IPS-15b (cell line): ENCODE data around the gene CTDP1.

Source experiments
- H3K27me3 ChIP-seq: one replicate; pipeline ENCODE4 v1.6.1; 2013; ENCODE audit warnings: low read length; ENCODE audit not compliant: control insufficient read depth, insufficient read depth
- H3K36me3 ChIP-seq: one replicate; pipeline ENCODE4 v1.6.1; 2013; ENCODE audit warnings: low read length; ENCODE audit not compliant: control insufficient read depth, insufficient read depth
- H3K4me1 ChIP-seq: one replicate; pipeline ENCODE4 v1.6.1; 2013; ENCODE audit warnings: mild to moderate bottlenecking, low read length; ENCODE audit not compliant: control insufficient read depth, insufficient read depth
- H3K4me3 ChIP-seq: one replicate; pipeline ENCODE4 v1.5.1; 2013; ENCODE audit warnings: low read depth, low read length
- H3K9ac ChIP-seq: one replicate; pipeline ENCODE4 v1.6.1; 2013; ENCODE audit warnings: low read depth, mild to moderate bottlenecking, low read length
- H3K9me3 ChIP-seq: one replicate; pipeline ENCODE4 v1.6.1; 2013; ENCODE audit warnings: mild to moderate bottlenecking, low read length; ENCODE audit not compliant: control insufficient read depth, insufficient read depth

CTDP1 gene

GRCh38 chr18:79639072-79639829 lies 40.4 kb upstream of the CTDP1 start:
- Histone ChIP-seq H3K9me3 (no peaks in the 10 kb centered on the region), H3K9ac (no peak overlapping the region), H3K36me3 (no peaks in the 10 kb centered on the region), H3K27me3 (no peaks in the 10 kb centered on the region), H3K4me1 (no peaks in the 10 kb centered on the region), H3K4me3 (no peak overlapping the region)

GRCh38 chr18:79640064-79640672 lies 39.4 kb upstream of the CTDP1 start:
- Histone ChIP-seq H3K9me3 (no peaks in the 10 kb centered on the region), H3K36me3 (no peaks in the 10 kb centered on the region), H3K27me3 (no peaks in the 10 kb centered on the region), H3K4me1 (no peaks in the 10 kb centered on the region), H3K4me3 (no peak overlapping the region), H3K9ac (no peak overlapping the region)

- Histone ChIP-seq H3K9ac (no peak overlapping the region), H3K4me3 (no peak overlapping the region), H3K27me3 (no peaks in the 10 kb centered on the region), H3K9me3 (no peaks in the 10 kb centered on the region), H3K36me3 (no peaks in the 10 kb centered on the region), H3K4me1 (no peaks in the 10 kb centered on the region)
Measured at GRCh38 chr18:79640875-79641274, 38.7 kb upstream of the CTDP1 start.

- Histone ChIP-seq H3K4me1 (no peaks in the 10 kb centered on the region), H3K9ac (no peak overlapping the region), H3K27me3 (no peaks in the 10 kb centered on the region)
Measured at GRCh38 chr18:79641722-79642497, 37.7 kb upstream of the CTDP1 start.

GRCh38 chr18:79642626-79643025 lies 37.0 kb upstream of the CTDP1 start:
- Histone ChIP-seq H3K9me3 (no peaks in the 10 kb centered on the region), H3K27me3 (no peaks in the 10 kb centered on the region), H3K36me3 (no peaks in the 10 kb centered on the region), H3K4me3 (no peak overlapping the region), H3K4me1 (no peaks in the 10 kb centered on the region), H3K9ac (no peak overlapping the region)

More at GRCh38 chr18:79641722-79642497, 37.7 kb upstream of the CTDP1 start:
- no peaks in the 10 kb centered on the region for H3K9me3 ChIP-seq
- no peak overlapping the region for H3K4me3 ChIP-seq
- no peaks in the 10 kb centered on the region for H3K36me3 ChIP-seq

GRCh38 chr18:79643054-79643984 lies 36.3 kb upstream of the CTDP1 start:
- H3K4me1 ChIP-seq, result no peaks in the 10 kb centered on the region
- no peak overlapping the region for H3K4me3 ChIP-seq
- H3K9ac ChIP-seq, result no peak overlapping the region
- no peaks in the 10 kb centered on the region for H3K9me3 ChIP-seq
- no peaks in the 10 kb centered on the region for H3K27me3 ChIP-seq
- no peaks in the 10 kb centered on the region for H3K36me3 ChIP-seq

GRCh38 chr18:79644006-79644665 lies 35.5 kb upstream of the CTDP1 start:
- H3K9me3 ChIP-seq, result no peaks in the 10 kb centered on the region
- no peaks in the 10 kb centered on the region for H3K27me3 ChIP-seq
- H3K36me3 ChIP-seq, result no peaks in the 10 kb centered on the region
- no peak overlapping the region for H3K9ac ChIP-seq
- H3K4me3 ChIP-seq, result no peak overlapping the region
- no peaks in the 10 kb centered on the region for H3K4me1 ChIP-seq

GRCh38 chr18:79644666-79645057 lies 34.9 kb upstream of the CTDP1 start:
- Histone ChIP-seq H3K4me1 (no peaks in the 10 kb centered on the region), H3K27me3 (no peaks in the 10 kb centered on the region), H3K9ac (no peak overlapping the region), H3K9me3 (no peaks in the 10 kb centered on the region), H3K36me3 (no peaks in the 10 kb centered on the region), H3K4me3 (no peak overlapping the region)

GRCh38 chr18:79645291-79645983 lies 34.2 kb upstream of the CTDP1 start:
- Histone ChIP-seq H3K27me3 (no peaks in the 10 kb centered on the region), H3K36me3 (no peaks in the 10 kb centered on the region), H3K4me3 (no peak overlapping the region), H3K4me1 (no peaks in the 10 kb centered on the region), H3K9me3 (no peaks in the 10 kb centered on the region), H3K9ac (no peak overlapping the region)

- H3K4me1 ChIP-seq, result no peaks in the 10 kb centered on the region
- no peaks in the 10 kb centered on the region for H3K27me3 ChIP-seq
- H3K4me3 ChIP-seq, result no peak overlapping the region
Measured at GRCh38 chr18:79647307-79647706, 32.3 kb upstream of the CTDP1 start.

More at GRCh38 chr18:79647307-79647706, 32.3 kb upstream of the CTDP1 start:
- Histone ChIP-seq H3K9me3 (no peaks in the 10 kb centered on the region), H3K36me3 (no peaks in the 10 kb centered on the region), H3K9ac (no peak overlapping the region)
